ENCODE measurements around the gene ADAMTSL5. TPM values are rescaled to one million over a fixed set of nuclear protein-coding genes. Genes with fewer than 3 reads are reported as not detected.

ADAMTSL5 gene
- polyA plus RNA-seq = not detected in 2 replicates
- polyA minus RNA-seq = not detected in 2 replicates

- no peak for TF ChIP-seq TAF1 (IDR thresholded peaks at IDR 0.05; ENCODE audit: low read depth)
- TF ChIP-seq SMC3 (conservative IDR thresholded peaks at IDR 0.05; ENCODE audit: poor library complexity) = no peak
- no peak for TF ChIP-seq POLR2AphosphoS5 (IDR thresholded peaks at IDR 0.05)
- TF ChIP-seq MXI1 (conservative IDR thresholded peaks at IDR 0.05; ENCODE audit: poor library complexity, severe bottlenecking) = no peak
- TF ChIP-seq CTCF (IDR thresholded peaks at IDR 0.05; ENCODE audit: poor library complexity, severe bottlenecking) = no peak
- TF ChIP-seq RAD21 (conservative IDR thresholded peaks at IDR 0.05) = no peak
- no peak for TF ChIP-seq REST (IDR thresholded peaks at IDR 0.05; ENCODE audit: borderline replicate concordance)
- TF ChIP-seq EP300 (conservative IDR thresholded peaks at IDR 0.05; ENCODE audit: poor library complexity, severe bottlenecking) = no peak
- no peak for TF ChIP-seq EZH2 (IDR thresholded peaks at IDR 0.05; ENCODE audit: borderline replicate concordance, insufficient read depth, low read length, poor library complexity, severe bottlenecking)
- H3K27ac ChIP-seq (ENCODE audit: low read length) = no peak within 1 kb of the TSS
- no peaks in the 10 kb centered on the region for H3F3A ChIP-seq (ENCODE audit: insufficient read depth, low read length, poor library complexity, severe bottlenecking)
- H4K20me1 ChIP-seq (ENCODE audit: insufficient read depth) = no peaks in the 10 kb centered on the region
- no peak within 1 kb of the TSS for H3K9ac ChIP-seq (ENCODE audit: low read length)
- no peaks in the 10 kb centered on the region for H3K36me3 ChIP-seq (ENCODE audit: insufficient read depth, low read length)
- no peaks in the 10 kb centered on the region for H3K9me2 ChIP-seq (ENCODE audit: insufficient read depth, low read length)
- no peak within 1 kb of the TSS for H3K4me3 ChIP-seq (ENCODE audit: low read length)
- no peak within 1 kb of the TSS for H3K4me2 ChIP-seq (ENCODE audit: low read length)
- no peaks in the 10 kb centered on the region for H3K9me3 ChIP-seq (ENCODE audit: low read length)
- H3K79me2 ChIP-seq (replicated peaks; ENCODE audit: insufficient read depth, low read length) = no peaks in the 10 kb centered on the region
- no peak within 1 kb of the TSS for H2AFZ ChIP-seq (ENCODE audit: low read depth, low read length)
- peaks cover 22% of the 10 kb centered on the region for H3K27me3 ChIP-seq (ENCODE audit: insufficient read depth, low read depth, low read length)
Observed at GRCh38 chr19:1512671-1513498, at the start of gene ADAMTSL5. Gene ADAMTSL5 (minus strand): TSS chr19:1513019. CDS start chr19:1510943, 2,076 bp downstream.

- no peak overlapping the region for H3K4me2 ChIP-seq (ENCODE audit: low read length)
- peaks cover 65% of the 10 kb centered on the region for H3K79me2 ChIP-seq (replicated peaks; ENCODE audit: insufficient read depth, low read length)
- H3K4me3 ChIP-seq (ENCODE audit: low read length) = no peak overlapping the region
- H3K9me3 ChIP-seq (ENCODE audit: low read length) = no peaks in the 10 kb centered on the region
- H3K9me2 ChIP-seq (ENCODE audit: insufficient read depth, low read length) = no peaks in the 10 kb centered on the region
- H4K20me1 ChIP-seq (ENCODE audit: insufficient read depth) = peaks cover 51% of the 10 kb centered on the region
- no peaks in the 10 kb centered on the region for H3K27me3 ChIP-seq (ENCODE audit: insufficient read depth, low read depth, low read length)
- H2AFZ ChIP-seq (ENCODE audit: low read depth, low read length) = no peak overlapping the region
- peaks cover 5% of the 10 kb centered on the region for H3K36me3 ChIP-seq (ENCODE audit: insufficient read depth, low read length)
- TF ChIP-seq EP300 (conservative IDR thresholded peaks at IDR 0.05; ENCODE audit: poor library complexity, severe bottlenecking) (no peak), REST (IDR thresholded peaks at IDR 0.05; ENCODE audit: borderline replicate concordance) (no peak), MXI1 (conservative IDR thresholded peaks at IDR 0.05; ENCODE audit: poor library complexity, severe bottlenecking) (no peak)
- no peak overlapping the region for H3K9ac ChIP-seq (ENCODE audit: low read length)
- H3K27ac ChIP-seq (ENCODE audit: low read length) = no peak overlapping the region
- H3F3A ChIP-seq (ENCODE audit: insufficient read depth, low read length, poor library complexity, severe bottlenecking) = no peaks in the 10 kb centered on the region
Observed at GRCh38 chr19:1561236-1561842, 48.5 kb upstream of the ADAMTSL5 start.

Measured in neural cell (in vitro differentiated cells).